Osteoblast (primary cell): Measurements from ENCODE around the gene PPTC7. TPM values are rescaled to one million over a fixed set of nuclear protein-coding genes. Genes with fewer than 3 reads are reported as not detected.
"Not testable (repeated sequence)": the region's sequence is repeated elsewhere in the genome, so short reads cannot be mapped to it uniquely, and the experiment has no call there.

Experiments used
- DNase-seq: peaks from one replicate; pipeline ENCODE4 v3.0.0; 2011; ENCODE audit warnings: low spot score, mixed read lengths; ENCODE audit not compliant: insufficient read length; ENCODE audit errors: missing footprints
- H2AFZ ChIP-seq: 2 replicates; pipeline ENCODE4 v1.6.0; 2011; ENCODE audit warnings: mild to moderate bottlenecking, low read length
- H3K27ac ChIP-seq: 2 replicates; pipeline ENCODE4 v1.5.1; 2011; ENCODE audit warnings: mild to moderate bottlenecking, low read depth, low read length, moderate library complexity
- H3K27me3 ChIP-seq: 2 replicates; pipeline ENCODE4 v1.6.0; 2012; ENCODE audit warnings: mild to moderate bottlenecking, control low read depth, inconsistent platforms, low read length, moderate library complexity; ENCODE audit not compliant: insufficient read depth
- H3K36me3 ChIP-seq: 2 replicates; pipeline ENCODE4 v1.5.1; 2011; ENCODE audit warnings: mild to moderate bottlenecking, low read length, control low read depth, moderate library complexity; ENCODE audit not compliant: insufficient read depth
- H3K4me1 ChIP-seq: 2 replicates; pipeline ENCODE4 v1.5.1; 2011; ENCODE audit warnings: mild to moderate bottlenecking, low read length, control low read depth, moderate library complexity; ENCODE audit not compliant: insufficient read depth
- H3K4me2 ChIP-seq: 2 replicates; pipeline ENCODE4 v1.6.0; 2011; ENCODE audit warnings: mild to moderate bottlenecking, low read length; ENCODE audit not compliant: insufficient read depth
- H3K4me3 ChIP-seq: fragments of 200-600 bp; sonication (generic); 3 replicates; pipeline ENCODE4 v1.5.1; 2012; ENCODE audit warnings: mild to moderate bottlenecking, low read length, inconsistent platforms; ENCODE audit not compliant: insufficient read depth
- H3K79me2 ChIP-seq: 2 replicates; pipeline ENCODE4 v1.6.0; 2012; ENCODE audit warnings: mild to moderate bottlenecking, low read length, control low read depth, inconsistent platforms; ENCODE audit not compliant: insufficient read depth
- H3K9me3 ChIP-seq: 2 replicates; pipeline ENCODE4 v1.5.1; 2011; ENCODE audit warnings: low read depth, low read length, control low read depth
- H4K20me1 ChIP-seq: 2 replicates; pipeline ENCODE4 v1.6.0; 2012; ENCODE audit warnings: mild to moderate bottlenecking, low read length, control low read depth; ENCODE audit not compliant: insufficient read depth
- total RNA-seq: library from RNA; depleted of rRNA; stranded (reverse); fragments of >200 nt; gene quantifications from 2 replicates; pipeline ENCODE4 v1.2.3, GENCODE V29; 2012
- TF ChIP-seq, protein P1 (sequence below): IDR thresholded peaks from 2 replicates; pipeline ENCODE4 v1.5.1; 2011; ENCODE audit warnings: mild to moderate bottlenecking, low read depth, low read length, moderate library complexity; ENCODE audit errors: extremely low read depth

PPTC7 gene
- total RNA-seq, 1 donor, result 7.6 TPM

DNA sequence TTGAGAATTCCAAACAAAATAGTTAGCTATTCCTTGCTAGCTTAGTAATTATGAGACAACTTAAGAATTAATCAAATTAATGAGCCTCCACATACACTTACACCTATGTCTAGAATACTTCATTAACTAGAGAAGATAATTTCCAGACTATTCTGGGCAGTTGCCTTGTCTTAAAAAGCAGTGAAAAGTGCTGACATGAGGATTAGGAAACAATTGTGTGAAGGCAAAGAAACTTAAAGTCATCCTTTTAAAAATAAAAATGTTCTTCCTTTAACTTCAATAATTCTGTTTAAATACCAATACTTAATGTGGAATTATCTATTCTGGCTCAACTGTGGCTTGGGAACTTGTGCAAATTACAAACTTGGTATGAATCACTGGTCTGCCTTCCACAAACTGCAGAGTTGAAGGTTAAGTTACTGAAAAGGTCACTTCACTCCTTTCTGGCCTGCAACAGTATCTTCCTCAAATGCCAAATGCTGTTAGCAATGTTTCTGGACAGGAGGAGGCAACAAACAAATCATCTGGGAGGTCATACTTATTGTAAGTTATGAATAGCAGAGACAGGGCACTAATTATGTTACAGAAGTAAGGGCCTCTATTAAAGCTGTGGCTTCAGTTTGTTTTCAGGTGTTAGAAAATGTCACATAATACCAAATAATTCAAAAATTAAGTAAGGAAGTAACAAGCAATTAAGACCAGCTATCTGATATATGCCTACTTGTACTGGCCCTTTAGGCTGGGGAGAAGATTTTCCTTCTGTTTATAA, 19.2 kb downstream of the PPTC7 start:
- H3K27ac ChIP-seq, result no peak overlapping the region
- H3K4me2 ChIP-seq, result no peak overlapping the region
- DNase-seq, result peak; percentile 72
- TF ChIP-seq, protein P1, sequence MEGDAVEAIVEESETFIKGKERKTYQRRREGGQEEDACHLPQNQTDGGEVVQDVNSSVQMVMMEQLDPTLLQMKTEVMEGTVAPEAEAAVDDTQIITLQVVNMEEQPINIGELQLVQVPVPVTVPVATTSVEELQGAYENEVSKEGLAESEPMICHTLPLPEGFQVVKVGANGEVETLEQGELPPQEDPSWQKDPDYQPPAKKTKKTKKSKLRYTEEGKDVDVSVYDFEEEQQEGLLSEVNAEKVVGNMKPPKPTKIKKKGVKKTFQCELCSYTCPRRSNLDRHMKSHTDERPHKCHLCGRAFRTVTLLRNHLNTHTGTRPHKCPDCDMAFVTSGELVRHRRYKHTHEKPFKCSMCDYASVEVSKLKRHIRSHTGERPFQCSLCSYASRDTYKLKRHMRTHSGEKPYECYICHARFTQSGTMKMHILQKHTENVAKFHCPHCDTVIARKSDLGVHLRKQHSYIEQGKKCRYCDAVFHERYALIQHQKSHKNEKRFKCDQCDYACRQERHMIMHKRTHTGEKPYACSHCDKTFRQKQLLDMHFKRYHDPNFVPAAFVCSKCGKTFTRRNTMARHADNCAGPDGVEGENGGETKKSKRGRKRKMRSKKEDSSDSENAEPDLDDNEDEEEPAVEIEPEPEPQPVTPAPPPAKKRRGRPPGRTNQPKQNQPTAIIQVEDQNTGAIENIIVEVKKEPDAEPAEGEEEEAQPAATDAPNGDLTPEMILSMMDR, result no peak
- no peaks in the 10 kb centered on the region for H3K27me3 ChIP-seq
- H4K20me1 ChIP-seq, result peaks cover 27% of the 10 kb centered on the region
- peaks cover 16% of the 10 kb centered on the region for H3K4me1 ChIP-seq
- H3K36me3 ChIP-seq, result no peaks in the 10 kb centered on the region
- H3K79me2 ChIP-seq, result peaks cover 71% of the 10 kb centered on the region
- no peak overlapping the region for H3K4me3 ChIP-seq
- no peaks in the 10 kb centered on the region for H3K9me3 ChIP-seq
- no peak overlapping the region for H2AFZ ChIP-seq

DNA sequence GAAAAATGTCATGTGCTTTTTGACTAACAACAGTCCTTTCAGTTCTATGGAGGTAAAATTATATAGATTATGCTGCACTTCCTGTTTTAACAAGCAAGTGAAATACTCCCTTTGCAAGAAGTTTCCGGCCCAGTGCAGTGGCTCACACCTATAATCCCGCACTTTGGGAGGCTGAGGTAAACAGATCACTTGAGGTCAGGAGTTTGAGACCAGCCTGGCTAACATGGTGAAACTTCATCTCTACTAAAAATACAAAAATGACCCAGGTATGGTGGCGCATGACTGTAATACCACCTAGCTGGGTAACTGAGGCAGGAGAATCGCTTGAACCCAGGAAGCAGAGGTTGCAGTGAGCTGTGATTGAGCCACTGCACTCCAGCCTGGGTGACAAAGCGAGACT, 20.7 kb downstream of the PPTC7 start:
- not testable (repeated sequence) for H3K4me3 ChIP-seq, H3K4me2 ChIP-seq
- H3K79me2 ChIP-seq, result peaks cover 67% of the 10 kb centered on the region

DNA sequence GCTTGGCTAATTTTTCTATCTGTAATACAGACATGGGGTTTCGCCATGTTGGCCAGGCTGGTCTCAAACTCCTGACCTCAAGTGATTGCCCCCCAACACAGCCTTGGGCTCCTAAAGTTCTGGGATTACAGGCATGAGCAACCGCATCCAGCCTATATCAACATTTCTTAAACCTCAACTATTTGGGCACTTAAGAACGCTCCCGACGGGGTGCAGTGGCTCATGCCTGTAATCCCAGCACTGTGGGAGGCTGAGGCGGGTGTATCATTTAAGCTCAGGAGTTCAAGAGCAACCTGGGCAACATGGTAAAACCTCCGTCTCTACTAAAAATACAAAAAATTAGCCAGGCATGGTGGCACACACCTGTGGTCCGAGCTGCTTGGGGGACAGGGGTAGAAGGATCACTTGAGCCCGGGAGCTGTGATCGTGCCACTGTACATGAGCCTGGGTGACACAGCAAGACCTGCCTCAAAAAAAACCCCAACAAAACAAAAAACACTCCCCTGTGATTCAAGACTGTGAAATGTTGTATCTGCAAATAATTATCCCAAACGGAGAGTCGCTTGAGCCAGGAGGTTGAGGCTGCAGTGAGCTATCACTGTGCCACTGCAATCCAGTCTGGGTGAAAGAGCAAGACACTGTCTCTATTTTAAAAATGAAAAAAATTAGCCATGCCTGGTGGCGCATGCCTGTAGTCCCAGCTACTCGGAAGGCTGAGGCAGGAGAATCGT, 21.5 kb downstream of the PPTC7 start:
- no peak overlapping the region for H2AFZ ChIP-seq
- no peak for DNase-seq
- H4K20me1 ChIP-seq, result peaks cover 21% of the 10 kb centered on the region
- H3K36me3 ChIP-seq, result no peaks in the 10 kb centered on the region
- peaks cover 18% of the 10 kb centered on the region for H3K4me1 ChIP-seq
- H3K27me3 ChIP-seq, result no peaks in the 10 kb centered on the region
- no peaks in the 10 kb centered on the region for H3K9me3 ChIP-seq
- peaks cover 67% of the 10 kb centered on the region for H3K79me2 ChIP-seq
- H3K4me3 ChIP-seq, result no peak overlapping the region
- H3K27ac ChIP-seq, result peak overlapping the region; percentile 28
- TF ChIP-seq, protein P1, result no peak
- peak overlapping the region; percentile 50 for H3K4me2 ChIP-seq

More for the DNA sequence above, 20.7 kb downstream of the PPTC7 start:
- not testable (repeated sequence) for H2AFZ ChIP-seq, H3K27ac ChIP-seq, H3K27me3 ChIP-seq, H3K36me3 ChIP-seq, H3K9me3 ChIP-seq, DNase-seq
- peaks cover 23% of the 10 kb centered on the region for H4K20me1 ChIP-seq
- H3K4me1 ChIP-seq, result peaks cover 16% of the 10 kb centered on the region

DNA sequence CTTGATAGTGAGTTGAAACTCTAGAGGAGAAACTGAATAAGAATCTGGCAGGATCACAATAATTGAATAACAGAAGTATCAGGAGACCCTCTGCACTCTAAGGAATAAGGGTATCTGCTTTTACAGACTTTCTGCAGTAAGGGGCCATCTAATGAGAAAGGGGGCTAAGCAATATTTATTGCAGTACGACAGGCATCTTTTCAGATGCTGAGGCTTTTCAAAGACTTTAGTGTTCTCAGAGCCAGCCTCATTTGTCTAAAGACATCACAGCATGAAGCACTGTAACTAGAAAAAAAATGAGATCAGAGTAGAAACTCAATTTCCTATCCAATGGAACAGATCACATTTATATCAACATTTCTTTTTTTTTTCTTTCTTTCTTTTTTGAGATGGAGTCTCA, 22.2 kb downstream of the PPTC7 start:
- Histone ChIP-seq H3K27ac (no peak overlapping the region), H3K36me3 (no peaks in the 10 kb centered on the region), H4K20me1 (peaks cover 24% of the 10 kb centered on the region), H3K79me2 (peaks cover 63% of the 10 kb centered on the region), H2AFZ (no peak overlapping the region), H3K4me3 (no peak overlapping the region), H3K4me2 (peak overlapping the region; percentile 50), H3K9me3 (no peaks in the 10 kb centered on the region), H3K27me3 (no peaks in the 10 kb centered on the region), H3K4me1 (peaks cover 24% of the 10 kb centered on the region)
- TF ChIP-seq, protein P1, result no peak
- no peak for DNase-seq
